ENCODE data around the gene SLC4A1. TPM values are rescaled to one million over a fixed set of nuclear protein-coding genes. Genes with fewer than 3 reads are reported as not detected.

SLC4A1 gene
- total and polyA plus RNA-seq, 2 of the 13 experiments (the other 11 are each of a cell fraction or from before 2014, with no cell fraction given): not detected

GRCh38 chr17:44281570-44281969 lies 13.6 kb upstream of the SLC4A1 start:
- CTCF ChIA-PET (ENCODE audit: low intra/inter-chr PET ratio, low total read pairs): no interaction called here
- H3K4me2 ChIP-seq (ENCODE audit: low read depth, low read length): no peak overlapping the region
- no TSS peak for BruUV-seq (replicated peaks)
- no peak for FAIRE-seq
- H3K36me3 ChIP-seq (replicated peaks in 1 of 2; ENCODE audit: control insufficient read depth in 1 of 2, insufficient read depth in 2 of 2, low read length in 2 of 2): no peaks in the 10 kb centered on the region
- TF ChIP-seq ARNT (IDR thresholded peaks at IDR 0.05) (no peak), SNRNP70 (IDR thresholded peaks at IDR 0.05; ENCODE audit: low read depth, low read length) (no peak), ZBTB2 (CRISPR knock-in tag; IDR thresholded peaks at IDR 0.05; ENCODE audit: low read depth) (no peak), KDM4B (CRISPR knock-in tag; IDR thresholded peaks at IDR 0.05) (no peak), PATZ1 (CRISPR knock-in tag; IDR thresholded peaks at IDR 0.05) (no peak), KDM5B (CRISPR knock-in tag; IDR thresholded peaks at IDR 0.05; ENCODE audit: borderline replicate concordance) (no peak), PPARG (CRISPR knock-in tag; conservative IDR thresholded peaks at IDR 0.05) (no peak), HNRNPH1 (optimal IDR thresholded peaks at IDR 0.05; ENCODE audit: low read depth, low read length) (no peak), TBX3 (IDR thresholded peaks at IDR 0.05; ENCODE audit: borderline replicate concordance) (no peak)
- H3K9me3 ChIP-seq (ENCODE audit: low read length): no peaks in the 10 kb centered on the region
- intact Hi-C loops (cut with micrococcal nuclease; ENCODE audit: unreplicated experiment): no loop called here
- peaks cover 0 to 23% of the 10 kb centered on the region in 2 experiments; a peak in 4 of 5 replicates for H3K27me3 ChIP-seq (ENCODE audit: control insufficient read depth in 1 of 2, insufficient read depth in 2 of 2, low read length in 2 of 2)
- no peak overlapping the region for H3K9ac ChIP-seq (ENCODE audit: insufficient read depth, low read depth, low read length)
- 25% methylated on average over 2 of the region's 2 CpGs for WGBS (ENCODE audit: low lambda C conversion rate)
- no peak overlapping the region for H3K27ac ChIP-seq (ENCODE audit: extremely low read length, insufficient read depth, low read length)
- DNase-seq (ENCODE audit: low spot score): no peak
- in situ Hi-C loops (cut with HindIII; ENCODE audit: extremely low pct_ligation_motif_present, low pct_unique_long_range_greater_than_20kb): no loop called here
- H3K79me2 ChIP-seq (ENCODE audit: insufficient read depth, low read length): no peaks in the 10 kb centered on the region
- H3K4me1 ChIP-seq (ENCODE audit: insufficient read depth, low read length): peaks cover 18% of the 10 kb centered on the region
- no peaks in the 10 kb centered on the region for H4K20me1 ChIP-seq (ENCODE audit: insufficient read depth, low read length)
- no peak overlapping the region for H3K4me3 ChIP-seq (replicated peaks in 1 of 3; ENCODE audit: insufficient read depth in 1 of 3, low read depth in 2 of 3, low read length in 3 of 3)
- POLR2A ChIA-PET: no interaction called here
- no peak for ATAC-seq
- no peak overlapping the region for H2AFZ ChIP-seq (ENCODE audit: low read length)
